ENCODE data around the gene UBE2E2. TPM values are rescaled to one million over a fixed set of nuclear protein-coding genes. Genes with fewer than 3 reads are reported as not detected.

UBE2E2 gene
- total RNA-seq, 1 donor from 2014 or later = 89.8 TPM

- Histone ChIP-seq H3K79me2 (ENCODE audit: low read depth) (peaks cover 8% of the 10 kb centered on the region), H4K20me1 (ENCODE audit: low read depth) (no peaks in the 10 kb centered on the region), H3K36me3 (no peaks in the 10 kb centered on the region), H3K9me3 (ENCODE audit: low read depth) (no peaks in the 10 kb centered on the region), H3K27me3 (no peaks in the 10 kb centered on the region), H2AFZ (replicated peaks) (no peak overlapping the region), H3K9ac (no peak overlapping the region), H3K4me1 (peaks cover 33% of the 10 kb centered on the region), H3F3A (ENCODE audit: low read depth) (no peaks in the 10 kb centered on the region), H3K4me2 (no peak overlapping the region), H3K27ac (no peak overlapping the region), H3K4me3 (no peak overlapping the region)
- Mint-ChIP-seq H3K27me3 (ENCODE audit: insufficient read depth, low read depth) (no peaks in the 10 kb centered on the region), H3K4me1 (peaks cover 20% of the 10 kb centered on the region), H3K9me3 (peaks cover 10% of the 10 kb centered on the region), H3K27ac (no peak overlapping the region), H3K4me3 (no peak overlapping the region), H3K36me3 (peaks cover 10% of the 10 kb centered on the region)
- no peak for DNase-seq (ENCODE audit: low spot score)
- no peak for TF ChIP-seq EZH2phosphoT487 (IDR thresholded peaks at IDR 0.05)
- TF ChIP-seq CTCF (IDR thresholded peaks at IDR 0.05) = no peak
- no peak for TF ChIP-seq EZH2 (IDR thresholded peaks at IDR 0.05)
Observed at GRCh38 chr3:23480329-23480714, 277.2 kb downstream of the UBE2E2 start.

- peaks cover 16% of the 10 kb centered on the region for H3K9me3 Mint-ChIP-seq
- Histone ChIP-seq H3K9ac (no peak overlapping the region), H3K4me1 (peaks cover 33% of the 10 kb centered on the region), H3K27me3 (no peaks in the 10 kb centered on the region), H3K79me2 (ENCODE audit: low read depth) (peaks cover 7% of the 10 kb centered on the region), H3K36me3 (no peaks in the 10 kb centered on the region), H2AFZ (replicated peaks) (no peak overlapping the region), H3F3A (ENCODE audit: low read depth) (no peaks in the 10 kb centered on the region), H4K20me1 (ENCODE audit: low read depth) (no peaks in the 10 kb centered on the region), H3K4me3 (no peak overlapping the region), H3K9me3 (ENCODE audit: low read depth) (no peaks in the 10 kb centered on the region), H3K27ac (no peak overlapping the region), H3K4me2 (no peak overlapping the region)
- peaks cover 23% of the 10 kb centered on the region for H3K4me1 Mint-ChIP-seq
- no peak overlapping the region for H3K27ac Mint-ChIP-seq
- DNase-seq (ENCODE audit: low spot score) = no peak
- no peaks in the 10 kb centered on the region for H3K27me3 Mint-ChIP-seq (ENCODE audit: insufficient read depth, low read depth)
- H3K36me3 Mint-ChIP-seq = peaks cover 14% of the 10 kb centered on the region
- H3K4me3 Mint-ChIP-seq = no peak overlapping the region
- TF ChIP-seq EZH2phosphoT487 (IDR thresholded peaks at IDR 0.05) = no peak
- no peak for TF ChIP-seq CTCF (IDR thresholded peaks at IDR 0.05)
- no peak for TF ChIP-seq EZH2 (IDR thresholded peaks at IDR 0.05)
Observed at GRCh38 chr3:23481011-23481615, 278.0 kb downstream of the UBE2E2 start.

GRCh38 chr3:23481616-23482278 lies 278.6 kb downstream of the UBE2E2 start:
- no peak for DNase-seq (ENCODE audit: low spot score)
- Histone ChIP-seq H3K4me2 (no peak overlapping the region), H3K9ac (no peak overlapping the region), H3F3A (ENCODE audit: low read depth) (no peaks in the 10 kb centered on the region), H3K79me2 (ENCODE audit: low read depth) (peaks cover 4% of the 10 kb centered on the region), H2AFZ (replicated peaks) (no peak overlapping the region), H4K20me1 (ENCODE audit: low read depth) (no peaks in the 10 kb centered on the region), H3K27me3 (no peaks in the 10 kb centered on the region), H3K4me3 (no peak overlapping the region), H3K4me1 (peaks cover 33% of the 10 kb centered on the region), H3K9me3 (ENCODE audit: low read depth) (no peaks in the 10 kb centered on the region), H3K27ac (no peak overlapping the region), H3K36me3 (no peaks in the 10 kb centered on the region)
- H3K27me3 Mint-ChIP-seq (ENCODE audit: insufficient read depth, low read depth) = no peaks in the 10 kb centered on the region
- peaks cover 17% of the 10 kb centered on the region for H3K36me3 Mint-ChIP-seq
- peaks cover 19% of the 10 kb centered on the region for H3K9me3 Mint-ChIP-seq
- H3K4me3 Mint-ChIP-seq = no peak overlapping the region
- H3K27ac Mint-ChIP-seq = no peak overlapping the region
- no peak for TF ChIP-seq EZH2 (IDR thresholded peaks at IDR 0.05)
- TF ChIP-seq EZH2phosphoT487 (IDR thresholded peaks at IDR 0.05) = no peak
- no peak for TF ChIP-seq CTCF (IDR thresholded peaks at IDR 0.05)
- H3K4me1 Mint-ChIP-seq = peaks cover 23% of the 10 kb centered on the region
